NB4 (cell line): ENCODE results near the gene BCL11A.

Experiments used
- MYC ChIP-seq: IDR thresholded peaks from 2 replicates; pipeline ENCODE4 v1.6.1; 2011; ENCODE audit warnings: low read depth, low read length
- POLR2A ChIP-seq: IDR thresholded peaks from 2 replicates; pipeline ENCODE4 v1.6.1; 2011; ENCODE audit warnings: mild to moderate bottlenecking; ENCODE audit not compliant: insufficient read length; ENCODE audit errors: extremely low read depth
- TF ChIP-seq, protein P1 (sequence below): IDR thresholded peaks from one replicate; pipeline ENCODE4 v1.5.1; 2012; ENCODE audit warnings: low read depth, low read length

DNA sequence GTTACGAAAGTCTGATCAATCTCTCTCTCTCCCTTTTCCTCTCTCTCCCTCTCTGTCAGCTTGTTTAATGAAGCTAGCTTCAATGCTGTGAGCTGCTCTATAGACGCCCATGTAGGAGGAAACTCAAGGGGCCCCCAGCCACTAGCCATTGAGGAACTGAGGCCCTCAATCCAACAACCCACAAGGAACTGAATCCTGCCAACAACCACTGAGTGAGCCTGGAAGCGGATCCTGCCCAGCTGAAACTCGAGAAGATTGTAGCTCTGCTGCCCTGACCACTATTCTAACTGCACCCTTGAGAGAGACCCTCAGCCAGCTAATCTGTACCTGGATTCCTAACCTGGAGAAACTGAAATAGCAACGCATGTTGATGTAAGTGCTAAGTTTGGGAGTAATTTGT lies 129.2 kb downstream of the BCL11A start:
- TF ChIP-seq, protein P1, sequence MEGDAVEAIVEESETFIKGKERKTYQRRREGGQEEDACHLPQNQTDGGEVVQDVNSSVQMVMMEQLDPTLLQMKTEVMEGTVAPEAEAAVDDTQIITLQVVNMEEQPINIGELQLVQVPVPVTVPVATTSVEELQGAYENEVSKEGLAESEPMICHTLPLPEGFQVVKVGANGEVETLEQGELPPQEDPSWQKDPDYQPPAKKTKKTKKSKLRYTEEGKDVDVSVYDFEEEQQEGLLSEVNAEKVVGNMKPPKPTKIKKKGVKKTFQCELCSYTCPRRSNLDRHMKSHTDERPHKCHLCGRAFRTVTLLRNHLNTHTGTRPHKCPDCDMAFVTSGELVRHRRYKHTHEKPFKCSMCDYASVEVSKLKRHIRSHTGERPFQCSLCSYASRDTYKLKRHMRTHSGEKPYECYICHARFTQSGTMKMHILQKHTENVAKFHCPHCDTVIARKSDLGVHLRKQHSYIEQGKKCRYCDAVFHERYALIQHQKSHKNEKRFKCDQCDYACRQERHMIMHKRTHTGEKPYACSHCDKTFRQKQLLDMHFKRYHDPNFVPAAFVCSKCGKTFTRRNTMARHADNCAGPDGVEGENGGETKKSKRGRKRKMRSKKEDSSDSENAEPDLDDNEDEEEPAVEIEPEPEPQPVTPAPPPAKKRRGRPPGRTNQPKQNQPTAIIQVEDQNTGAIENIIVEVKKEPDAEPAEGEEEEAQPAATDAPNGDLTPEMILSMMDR, result no peak
- TF ChIP-seq POLR2A, result no peak
- no peak for TF ChIP-seq MYC
